K562 (cell line): ENCODE measurements around the gene HMGA1. TPM values are rescaled to one million over a fixed set of nuclear protein-coding genes. Genes with fewer than 3 reads are reported as not detected.

ENCODE experiments used
- ATF7 ChIP-seq: fragments of 450-650 bp; IDR thresholded peaks from 2 replicates; pipeline ENCODE4 v1.7.1; 2014; ENCODE audit warnings: mild to moderate bottlenecking, moderate library complexity
- CHD4 ChIP-seq: fragments of 200-600 bp; sonication (generic); IDR thresholded peaks from 3 replicates; pipeline ENCODE4 v1.6.1; 2012; ENCODE audit warnings: low read depth, mild to moderate bottlenecking, mixed read lengths, low read length, inconsistent platforms; ENCODE audit not compliant: insufficient read depth, insufficient replicate concordance, poor library complexity, severe bottlenecking
- CTBP1 ChIP-seq: fragments of 450-650 bp; IDR thresholded peaks from 2 replicates; pipeline ENCODE4 v1.6.1; 2016; ENCODE audit warnings: borderline replicate concordance
- DPF2 ChIP-seq: fragments of 450-650 bp; IDR thresholded peaks from 2 replicates; pipeline ENCODE4 v1.6.1; 2016
- FOS ChIP-seq: IDR thresholded peaks from 3 replicates; pipeline ENCODE4 v1.6.1; 2011; ENCODE audit not compliant: insufficient read length; ENCODE audit errors: extremely low read depth
- FOXK1 ChIP-seq: sonication (generic); formaldehyde crosslinking; IDR thresholded peaks from 2 replicates; pipeline ENCODE4 v1.8.0; 2022; ENCODE audit warnings: missing genetic modification reagents, mild to moderate bottlenecking, borderline replicate concordance
- HDAC2 ChIP-seq: fragments of 450-650 bp; IDR thresholded peaks from 2 replicates; pipeline ENCODE4 v1.6.1; 2016; ENCODE audit warnings: mild to moderate bottlenecking
- NEUROD1 ChIP-seq: fragments of 150-350 bp; IDR thresholded peaks from 2 replicates; pipeline ENCODE4 v1.6.1; 2014; ENCODE audit warnings: borderline replicate concordance, low read length, low read depth; ENCODE audit not compliant: partially characterized antibody
- RB1 ChIP-seq: fragments of 450-650 bp; IDR thresholded peaks from 2 replicates; pipeline ENCODE4 v1.6.1; 2017; ENCODE audit warnings: low read depth, mild to moderate bottlenecking
- RFX1 ChIP-seq: fragments of 450-650 bp; IDR thresholded peaks from 2 replicates; pipeline ENCODE4 v1.6.1; 2016; ENCODE audit warnings: mild to moderate bottlenecking, moderate library complexity
- SIN3B ChIP-seq: fragments of 450-650 bp; IDR thresholded peaks from 2 replicates; pipeline ENCODE4 v1.6.1; 2017; ENCODE audit warnings: low read depth, mild to moderate bottlenecking, moderate library complexity
- SIX5 ChIP-seq, 2 experiments: IDR thresholded peaks; 2 replicates each; pipeline ENCODE4 v1.6.1; 2011; ENCODE audit warnings: low read length in 2 of 2, borderline replicate concordance in 1 of 2, low read depth in 1 of 2, mild to moderate bottlenecking in 1 of 2, moderate library complexity in 1 of 2; ENCODE audit not compliant: insufficient read depth in 1 of 2
- ZBTB33 ChIP-seq: sonication (generic); formaldehyde crosslinking; IDR thresholded peaks from 2 replicates; pipeline ENCODE4 v1.8.1; 2023; ENCODE audit warnings: mild to moderate bottlenecking, missing genetic modification reagents
- ZNF263 ChIP-seq: sonication (generic); formaldehyde crosslinking; IDR thresholded peaks from 2 replicates; pipeline ENCODE4 v1.8.0; 2022; ENCODE audit warnings: mild to moderate bottlenecking, missing genetic modification reagents, borderline replicate concordance
- ZNF280B ChIP-seq: fragments of 250-450 bp; sonication (Bioruptor Pico); IDR thresholded peaks from 2 replicates; pipeline ENCODE4 v1.5.1; 2021; ENCODE audit warnings: mild to moderate bottlenecking
- polyA plus RNA-seq, 8 experiments: library from polyadenylated mRNA; depleted of rRNA in 4 of 8; stranded (reverse) in 5 of 8; unstranded in 3 of 8; fragments of >200 nt; fragmentation: Nextera tagmentation in 2 of 8; fragmentation: Illumina TruSeq in 1 of 8; extraction: Ambion mirVana in 2 of 8; extraction: Trizol in 1 of 8; gene quantifications; 2 replicates each; pipeline versions ENCODE4 v1.2.1 to v1.2.3, GENCODE V29; 2011 to 2014; ENCODE audit warnings: inconsistent platforms in 1 of 8, missing spikeins in 1 of 8
- total RNA-seq, 7 experiments: library from RNA; depleted of rRNA in 6 of 7; stranded (reverse); fragments of >200 nt in 6 of 7; fragmentation: Illumina TruSeq in 2 of 7; extraction: Trizol in 2 of 7; gene quantifications; 2 replicates each; pipeline versions ENCODE4 v1.2.1 to v1.2.3, GENCODE V29; 2011 to 2021; ENCODE audit warnings: low replicate concordance in 1 of 7
- TF ChIP-seq, protein P1 (sequence below): fragments of 250-450 bp; sonication (Bioruptor Pico); IDR thresholded peaks from 2 replicates; pipeline ENCODE4 v1.4.0; 2020; ENCODE audit warnings: mild to moderate bottlenecking, moderate library complexity
- TF ChIP-seq, protein P2 (sequence below): fragments of 250-450 bp; sonication (Bioruptor Pico); IDR thresholded peaks from 2 replicates; pipeline ENCODE4 v1.8.0; 2021; ENCODE audit warnings: moderate library complexity, mild to moderate bottlenecking, inconsistent platforms
- TF ChIP-seq, protein P3 (sequence below): fragments of 450-650 bp; conservative IDR thresholded peaks from 2 replicates; pipeline ENCODE4 v1.6.1; 2016; ENCODE audit warnings: missing genetic modification characterization, low read depth, mild to moderate bottlenecking, missing compliant biosample characterization, moderate library complexity

Gene HMGA1
- total and polyA plus RNA-seq, 9 of the 15 experiments (the other 6 are each of a cell fraction or from before 2014, with no cell fraction given): 27.8 to 1,947 (median 594) TPM

DNA sequence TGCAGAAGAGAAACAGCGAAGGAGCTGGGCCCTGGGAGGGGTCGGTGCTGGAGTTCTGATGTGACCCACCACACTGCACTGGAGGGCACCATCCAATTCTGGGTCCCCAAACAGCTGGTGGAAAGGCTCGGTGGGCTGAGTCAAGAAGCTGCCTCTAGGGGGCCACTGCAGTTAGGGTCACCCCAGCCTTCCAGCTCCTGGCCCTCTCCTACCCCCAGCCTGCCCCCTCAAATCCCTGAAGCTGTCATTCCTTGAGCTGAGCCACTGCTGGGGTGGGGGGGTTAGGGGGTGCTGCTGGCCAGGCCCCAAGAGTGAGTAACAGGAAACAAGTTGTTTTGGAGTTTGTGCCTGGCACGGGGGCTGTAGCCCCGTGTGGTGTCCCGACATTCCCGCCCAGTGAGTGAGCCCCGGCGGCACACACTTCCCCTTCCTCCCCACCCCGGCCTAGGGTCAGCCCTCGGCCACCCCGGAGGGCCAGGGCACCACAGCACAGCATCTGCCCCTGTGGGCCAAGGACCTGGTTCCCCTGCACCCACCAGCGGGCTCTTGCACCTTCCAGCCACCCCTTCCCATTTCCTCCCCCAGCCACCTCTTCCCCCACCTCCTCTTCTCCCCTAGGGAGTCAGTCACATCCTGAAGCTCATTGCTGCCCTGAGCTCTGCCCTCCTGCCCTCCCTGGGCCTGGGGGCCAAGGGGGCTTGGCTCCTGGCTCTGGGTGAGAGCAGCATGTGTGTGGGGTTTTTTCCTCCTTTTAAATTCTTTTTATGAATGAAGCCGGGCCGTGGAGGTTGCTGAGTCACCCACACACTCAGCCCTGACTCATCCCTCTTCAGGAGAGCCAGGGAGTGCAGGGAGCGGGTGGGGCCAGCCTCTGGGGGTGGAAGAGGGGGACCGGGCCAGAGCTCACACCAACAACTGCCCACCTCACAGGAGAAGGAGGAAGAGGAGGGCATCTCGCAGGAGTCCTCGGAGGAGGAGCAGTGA lies 7.5 kb downstream of the HMGA1 start (continued):
- TF ChIP-seq ZBTB33 (CRISPR knock-in tag) (no peak; the same call in 1 of the 2 replicates), FOS (peak; percentile 80), ATF7 (0 out of 2 replicates have a peak, but pooled peaks have one; percentile 40), RFX1 (no peak), RB1 (peak; percentile 35; the same call in 1 of the 2 replicates), ZNF263 (CRISPR knock-in tag) (no peak), CHD4 (no peak), ZNF280B (CRISPR knock-in tag) (no peak), SIX5 (IDR thresholded peaks at IDR 0.05; ENCODE audit: borderline replicate concordance in 1 of 2, insufficient read depth in 1 of 2, low read depth in 1 of 2, low read length in 2 of 2) (no peak), HDAC2 (peak; percentile 72; the same call in 1 of the 2 replicates), SIN3B (no peak), CTBP1 (peak; percentile 47; the same call in 1 of the 2 replicates), FOXK1 (CRISPR knock-in tag) (peak; percentile 43; the same call in 1 of the 2 replicates), DPF2 (peak; percentile 97), NEUROD1 (peak; percentile 61)
- TF ChIP-seq, protein P1, sequence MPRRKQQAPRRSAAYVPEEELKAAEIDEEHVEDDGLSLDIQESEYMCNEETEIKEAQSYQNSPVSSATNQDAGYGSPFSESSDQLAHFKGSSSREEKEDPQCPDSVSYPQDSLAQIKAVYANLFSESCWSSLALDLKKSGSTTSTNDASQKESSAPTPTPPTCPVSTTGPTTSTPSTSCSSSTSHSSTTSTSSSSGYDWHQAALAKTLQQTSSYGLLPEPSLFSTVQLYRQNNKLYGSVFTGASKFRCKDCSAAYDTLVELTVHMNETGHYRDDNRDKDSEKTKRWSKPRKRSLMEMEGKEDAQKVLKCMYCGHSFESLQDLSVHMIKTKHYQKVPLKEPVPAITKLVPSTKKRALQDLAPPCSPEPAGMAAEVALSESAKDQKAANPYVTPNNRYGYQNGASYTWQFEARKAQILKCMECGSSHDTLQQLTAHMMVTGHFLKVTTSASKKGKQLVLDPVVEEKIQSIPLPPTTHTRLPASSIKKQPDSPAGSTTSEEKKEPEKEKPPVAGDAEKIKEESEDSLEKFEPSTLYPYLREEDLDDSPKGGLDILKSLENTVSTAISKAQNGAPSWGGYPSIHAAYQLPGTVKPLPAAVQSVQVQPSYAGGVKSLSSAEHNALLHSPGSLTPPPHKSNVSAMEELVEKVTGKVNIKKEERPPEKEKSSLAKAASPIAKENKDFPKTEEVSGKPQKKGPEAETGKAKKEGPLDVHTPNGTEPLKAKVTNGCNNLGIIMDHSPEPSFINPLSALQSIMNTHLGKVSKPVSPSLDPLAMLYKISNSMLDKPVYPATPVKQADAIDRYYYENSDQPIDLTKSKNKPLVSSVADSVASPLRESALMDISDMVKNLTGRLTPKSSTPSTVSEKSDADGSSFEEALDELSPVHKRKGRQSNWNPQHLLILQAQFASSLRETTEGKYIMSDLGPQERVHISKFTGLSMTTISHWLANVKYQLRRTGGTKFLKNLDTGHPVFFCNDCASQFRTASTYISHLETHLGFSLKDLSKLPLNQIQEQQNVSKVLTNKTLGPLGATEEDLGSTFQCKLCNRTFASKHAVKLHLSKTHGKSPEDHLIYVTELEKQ (CRISPR knock-in tag): no peak
- TF ChIP-seq, protein P2, sequence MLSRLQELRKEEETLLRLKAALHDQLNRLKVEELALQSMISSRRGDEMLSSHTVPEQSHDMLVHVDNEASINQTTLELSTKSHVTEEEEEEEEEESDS: no peak
- TF ChIP-seq, protein P3, sequence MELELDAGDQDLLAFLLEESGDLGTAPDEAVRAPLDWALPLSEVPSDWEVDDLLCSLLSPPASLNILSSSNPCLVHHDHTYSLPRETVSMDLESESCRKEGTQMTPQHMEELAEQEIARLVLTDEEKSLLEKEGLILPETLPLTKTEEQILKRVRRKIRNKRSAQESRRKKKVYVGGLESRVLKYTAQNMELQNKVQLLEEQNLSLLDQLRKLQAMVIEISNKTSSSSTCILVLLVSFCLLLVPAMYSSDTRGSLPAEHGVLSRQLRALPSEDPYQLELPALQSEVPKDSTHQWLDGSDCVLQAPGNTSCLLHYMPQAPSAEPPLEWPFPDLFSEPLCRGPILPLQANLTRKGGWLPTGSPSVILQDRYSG (tag): no peak
